A549 treated with AZD9567 at 1 μM for 4 hours (cell line): ENCODE results near the gene QSOX2. TPM values are rescaled to one million over a fixed set of nuclear protein-coding genes. Genes with fewer than 3 reads are reported as not detected.

Experiments
- total RNA-seq: library from RNA; stranded (reverse); fragments of 200-300 nt; extraction: Qiagen RNA extraction; gene quantifications from 5 replicates; pipeline ENCODE4 v1.2.3, GENCODE V29; 2022; ENCODE audit not compliant: insufficient read depth

QSOX2 gene
- total RNA-seq: 24.9 to 30.9 TPM (median 29.4 TPM) in 5 replicates

GRCh38 chr9:136245219-136246150 lies at the start of gene QSOX2:
TSS of gene QSOX2 (minus strand) at chr9:136245812. CDS start at chr9:136245803, 9 bp downstream.

GRCh38 chr9:136204838-136205706 lies 40.5 kb downstream of the QSOX2 start, which contains the start of gene LHX3:
TSS of gene LHX3 (minus strand) at chr9:136205128. CDS start at chr9:136205012, 116 bp downstream.

Other genes with a start within 250 kb of the QSOX2 start
- 23.3 to 34.2 TPM (median 32.2 TPM) in 5 replicates for gene NACC2, start 150.5 kb downstream of the QSOX2 start, total RNA-seq
- 25.8 to 49.7 TPM (median 44.8 TPM) in 5 replicates for gene TMEM250, start 126.9 kb downstream of the QSOX2 start, total RNA-seq
- gene LHX3, start 40.7 kb downstream of the QSOX2 start, total RNA-seq: 0.06 to 0.14 TPM (median 0.06 TPM) in 3 of 5 replicates, not detected in the others
- gene CCDC187, start 58.3 kb upstream of the QSOX2 start, total RNA-seq: 0.01 to 0.02 TPM (median 0.01 TPM) in 3 of 5 replicates, not detected in the others
- 8.2 to 14.1 TPM (median 13.1 TPM) in 5 replicates for gene GPSM1, start 81.7 kb upstream of the QSOX2 start, total RNA-seq
- gene DNLZ, start 117.9 kb upstream of the QSOX2 start, total RNA-seq: 11.8 to 40.4 TPM (median 37.1 TPM) in 5 replicates
- 1.0 to 1.8 TPM (median 1.3 TPM) in 4 of 5 replicates, not detected in the other for gene CARD9, start 127.9 kb upstream of the QSOX2 start, total RNA-seq
- 6.8 to 15.6 TPM (median 14.5 TPM) in 5 replicates for gene SNAPC4, start 154.4 kb upstream of the QSOX2 start, total RNA-seq
- gene ENTR1, start 164.8 kb upstream of the QSOX2 start, total RNA-seq: 50.6 to 84.8 TPM (median 75.1 TPM) in 5 replicates
- gene PMPCA, start 164.8 kb upstream of the QSOX2 start, total RNA-seq: 82.6 to 130 TPM (median 85.8 TPM) in 5 replicates
- 14.6 to 24.5 TPM (median 23.8 TPM) in 5 replicates for gene INPP5E, start 194.0 kb upstream of the QSOX2 start, total RNA-seq
- gene SEC16A, start 237.2 kb upstream of the QSOX2 start, total RNA-seq: 57.7 to 66.1 TPM (median 59.9 TPM) in 5 replicates